GM19025 (cell line): ENCODE results near the gene SCGB1A1.

Experiments
- ATAC-seq: cut with Tn5 transposase; IDR thresholded peaks from one replicate; pipeline ENCODE4 v1.9.1; 2021; ENCODE audit warnings: mild to moderate bottlenecking, low read depth, moderate library complexity; ENCODE audit not compliant: unreplicated experiment

The SCGB1A1 gene

DNA sequence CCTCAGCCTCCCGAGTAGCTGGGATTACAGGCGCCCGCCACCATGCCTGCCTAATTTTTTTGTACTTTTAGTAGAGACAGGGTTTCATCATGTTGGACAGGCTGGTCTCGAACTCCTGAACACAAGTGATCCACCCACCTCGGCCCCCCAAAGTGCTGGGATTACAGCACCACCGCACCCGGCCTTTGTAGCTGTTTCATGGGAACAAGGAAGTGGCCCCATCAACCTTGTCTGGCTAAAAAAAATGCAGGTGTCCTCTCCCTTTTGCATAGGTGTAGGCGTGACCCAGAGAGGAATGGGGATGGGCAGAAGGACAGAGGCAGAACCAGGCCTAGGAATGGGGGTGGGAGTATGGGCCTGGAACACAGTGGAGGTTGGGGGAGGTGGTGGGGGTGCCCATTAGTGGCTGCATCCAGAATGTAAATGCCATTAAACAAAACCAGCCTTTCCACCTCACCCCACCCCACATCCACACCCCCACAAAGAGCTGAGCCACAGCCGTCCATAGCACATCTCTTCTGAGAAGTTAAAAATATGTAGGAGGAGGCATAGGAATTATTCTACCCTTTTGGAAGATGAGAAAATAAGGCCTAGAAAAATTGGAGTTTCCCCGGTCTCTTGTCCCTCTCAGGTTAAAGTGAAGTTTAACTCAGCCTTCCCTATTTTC lies 22.8 kb upstream of the SCGB1A1 start:
- ATAC-seq, result no peak

DNA sequence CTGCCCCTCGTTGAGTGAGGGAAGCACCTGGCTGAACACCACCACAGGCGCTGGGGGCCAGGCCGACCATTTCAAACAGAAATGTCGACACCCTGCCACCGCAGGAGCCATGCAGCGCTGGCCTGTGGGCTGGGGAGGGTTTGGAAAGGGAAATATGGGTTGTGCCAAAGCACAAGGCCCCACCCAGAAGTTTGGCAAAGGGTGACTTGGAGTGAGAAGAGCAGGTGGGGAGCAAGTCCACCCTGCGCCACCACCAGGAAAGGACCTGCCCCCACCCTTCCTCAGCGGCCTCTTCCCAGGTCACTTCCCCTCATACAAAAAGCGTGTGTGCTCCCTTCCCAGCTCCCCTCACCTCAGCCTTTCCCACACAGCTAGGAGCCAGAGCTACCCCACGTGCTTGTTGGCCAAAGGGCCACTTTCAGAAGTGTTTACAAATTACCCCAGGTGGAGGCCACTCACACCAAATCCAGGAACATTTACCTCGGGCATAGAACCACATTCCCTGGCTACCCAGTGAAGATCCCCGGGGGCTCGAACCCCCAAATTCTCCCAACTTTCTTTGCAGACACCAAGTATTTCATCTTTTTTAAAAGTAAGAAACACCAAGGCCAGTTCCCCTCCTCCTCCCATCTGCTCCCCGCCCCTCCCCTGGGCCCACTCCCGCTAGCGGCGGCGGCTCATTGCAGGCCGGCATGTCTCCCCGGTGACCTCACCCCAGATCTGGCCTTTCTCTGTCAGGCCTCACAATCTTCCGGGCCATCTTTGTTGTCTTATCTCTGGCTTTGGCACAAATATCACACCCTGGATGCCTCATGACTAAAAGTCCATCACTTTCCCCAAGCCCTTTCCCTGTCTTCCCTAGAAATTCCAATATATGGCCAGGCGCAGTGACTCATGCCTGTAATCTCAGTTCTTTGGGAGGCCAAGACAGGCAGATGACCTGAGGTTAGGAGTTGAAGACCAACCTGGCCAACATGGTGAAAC lies 20.5 kb upstream of the SCGB1A1 start:
- no peak for ATAC-seq

DNA sequence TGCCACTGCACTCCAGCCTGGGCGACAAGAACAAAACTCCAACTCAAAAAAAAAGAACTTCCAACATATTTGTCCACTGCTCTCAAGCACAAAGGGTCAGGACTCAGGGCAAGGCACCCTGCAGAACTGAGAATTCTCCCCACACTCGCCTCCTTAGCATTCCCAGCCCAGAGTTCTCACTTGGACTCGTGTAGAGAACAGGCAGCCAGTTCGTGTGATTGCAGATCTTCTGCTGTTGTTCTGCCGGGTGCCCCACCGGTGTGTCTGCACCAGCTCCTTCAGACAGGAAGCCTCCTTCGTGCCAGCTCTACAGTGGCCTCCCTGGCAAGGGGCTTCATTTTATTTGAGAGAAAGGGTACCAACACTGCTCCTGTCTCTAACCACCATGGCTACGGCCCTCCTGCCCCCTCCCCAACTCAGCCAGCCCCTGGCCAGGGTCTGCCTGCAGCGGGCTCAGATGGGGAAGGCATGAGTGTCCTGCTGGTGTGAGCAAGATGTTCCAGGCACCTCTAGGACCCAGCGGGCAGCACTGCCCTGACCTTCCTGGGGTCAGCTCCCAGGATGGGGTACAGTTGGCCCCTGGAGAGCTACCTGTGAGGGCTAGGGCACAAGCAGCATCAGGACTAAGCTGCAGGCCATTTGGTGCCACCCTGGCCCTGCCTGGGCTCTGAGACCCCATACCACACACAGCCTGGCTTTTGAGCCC lies 19.5 kb upstream of the SCGB1A1 start:
- ATAC-seq, result no peak

DNA sequence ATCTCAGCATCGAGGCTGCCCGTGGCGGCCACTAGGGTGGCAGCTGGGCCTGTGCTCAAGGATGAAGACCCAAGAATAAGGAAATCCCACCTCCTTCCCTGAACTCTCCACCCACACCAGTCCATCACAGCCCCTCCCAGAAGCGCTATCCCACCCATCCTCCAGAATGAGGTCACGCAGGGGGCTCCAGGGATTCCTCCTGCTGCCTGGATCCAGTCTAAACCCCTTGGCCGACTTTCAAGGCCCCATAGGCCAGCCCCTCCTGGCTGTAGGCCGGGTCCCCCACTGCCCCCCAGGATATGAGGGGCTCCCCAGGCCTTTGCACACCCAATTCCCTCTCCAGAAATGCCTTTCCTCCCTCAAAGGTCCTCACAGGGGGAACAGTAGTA lies 19.0 kb upstream of the SCGB1A1 start:
- no peak for ATAC-seq

DNA sequence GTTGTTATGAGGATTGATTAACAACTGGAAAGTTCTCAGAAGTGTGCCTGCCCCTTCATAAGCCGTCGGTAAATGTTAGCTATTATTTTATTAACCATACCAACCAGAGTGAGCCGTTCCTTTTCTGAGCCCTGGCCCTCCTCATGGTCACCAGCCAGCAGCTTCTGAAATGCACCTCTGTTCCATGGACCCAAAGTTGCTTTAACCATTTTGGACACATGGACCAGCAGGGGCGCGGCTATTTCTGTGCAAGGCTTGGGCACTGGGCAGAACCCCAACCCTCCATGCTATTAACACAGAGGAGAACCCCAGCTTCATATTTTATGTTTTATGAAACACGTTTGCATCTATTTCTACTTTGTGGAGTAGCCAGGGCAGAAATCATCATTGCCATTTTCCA lies 18.6 kb upstream of the SCGB1A1 start:
- ATAC-seq, result no peak

DNA sequence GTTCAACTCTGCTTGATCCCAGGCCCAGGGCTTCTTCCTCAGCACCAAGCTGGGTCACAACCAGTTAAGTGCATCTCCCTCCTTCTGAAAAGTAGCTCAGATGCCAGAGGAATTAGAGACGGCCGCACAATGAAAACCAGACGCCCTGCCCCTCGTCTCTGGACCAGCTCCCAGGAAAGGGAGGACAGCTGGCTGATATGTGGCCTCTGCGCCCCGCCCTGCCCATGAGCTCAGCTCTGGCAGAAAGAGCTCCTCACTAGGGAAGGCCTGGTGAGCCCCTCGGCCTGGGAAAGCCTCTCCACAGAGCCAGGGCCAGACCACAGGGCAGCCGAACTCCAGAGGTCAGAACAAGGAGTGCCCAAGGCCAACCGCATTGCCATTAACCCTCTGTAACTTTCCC lies 18.1 kb upstream of the SCGB1A1 start:
- ATAC-seq, result no peak

DNA sequence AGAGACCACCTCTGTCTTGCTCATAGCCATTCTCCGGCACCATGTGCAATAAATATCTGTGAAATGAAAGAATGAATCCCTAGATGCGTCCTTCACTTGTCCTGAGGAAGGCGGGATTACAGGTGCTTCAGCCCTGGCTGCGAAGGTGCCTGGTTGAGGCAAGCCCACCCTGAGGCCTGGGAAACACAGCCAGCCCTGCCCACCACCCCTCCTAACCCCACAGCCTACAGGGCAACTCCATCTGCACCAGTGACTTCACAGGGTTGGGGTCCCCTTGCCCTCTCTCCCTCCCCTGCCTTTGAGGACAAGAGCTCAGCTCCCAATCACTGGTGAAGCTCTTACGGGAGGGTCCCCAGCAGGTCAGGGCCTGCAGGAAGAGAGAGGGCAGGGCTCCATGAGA lies 17.5 kb upstream of the SCGB1A1 start:
- ATAC-seq, result no peak

DNA sequence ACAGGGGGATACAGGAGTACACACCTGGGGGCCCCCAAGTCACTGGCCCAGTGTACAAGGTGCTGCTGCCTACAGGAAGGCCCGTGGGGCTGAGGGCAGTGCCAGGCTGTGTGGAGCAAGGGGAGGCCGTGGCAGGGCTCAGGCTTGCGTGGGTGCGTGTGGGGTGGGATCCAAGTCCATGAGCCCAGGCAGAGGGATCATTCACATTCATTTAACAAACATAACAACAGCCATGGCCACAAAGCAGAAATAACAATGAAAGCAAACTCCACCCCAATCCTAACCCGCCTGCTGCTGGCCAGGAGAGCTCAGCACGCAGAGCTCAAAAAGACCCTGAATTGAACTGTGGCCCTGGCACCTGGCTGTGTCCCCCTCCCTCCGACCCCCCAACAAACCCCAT lies 17.0 kb upstream of the SCGB1A1 start:
- no peak for ATAC-seq

DNA sequence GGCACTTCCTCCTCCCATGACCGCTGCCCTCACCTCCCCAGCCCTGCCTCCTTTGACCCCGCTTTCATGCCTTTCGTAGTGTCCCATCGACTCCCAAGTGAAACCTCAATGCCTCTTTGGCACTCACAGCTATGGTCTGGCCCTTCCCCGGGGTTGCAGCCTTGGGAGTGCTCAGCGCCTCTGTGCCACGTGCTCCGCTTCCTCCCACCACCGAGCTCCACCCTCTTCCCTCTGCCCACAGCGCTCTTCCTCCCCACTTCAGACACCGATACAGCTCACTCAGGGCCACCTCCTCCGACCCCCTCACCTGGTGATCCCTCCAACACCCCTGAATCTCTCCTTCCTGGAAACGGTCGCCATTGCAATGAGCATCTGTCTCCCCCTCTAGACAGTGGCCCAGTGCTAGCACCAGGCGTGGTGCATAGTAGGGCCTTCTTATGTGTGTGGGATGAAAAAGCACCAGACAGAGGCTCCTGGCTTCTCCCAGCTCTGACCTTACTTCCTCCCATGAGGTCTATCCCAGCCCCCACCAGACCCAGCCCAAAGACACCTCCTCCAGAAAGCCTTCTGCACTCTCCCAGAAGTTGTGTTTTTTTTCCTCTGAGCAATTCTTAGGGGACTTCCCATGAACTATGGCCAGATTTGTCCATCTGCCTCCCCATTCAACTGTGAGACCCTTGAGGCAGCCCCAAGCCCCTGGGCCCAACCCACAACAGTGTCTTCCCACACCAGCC lies 16.4 kb upstream of the SCGB1A1 start:
- ATAC-seq, result no peak

DNA sequence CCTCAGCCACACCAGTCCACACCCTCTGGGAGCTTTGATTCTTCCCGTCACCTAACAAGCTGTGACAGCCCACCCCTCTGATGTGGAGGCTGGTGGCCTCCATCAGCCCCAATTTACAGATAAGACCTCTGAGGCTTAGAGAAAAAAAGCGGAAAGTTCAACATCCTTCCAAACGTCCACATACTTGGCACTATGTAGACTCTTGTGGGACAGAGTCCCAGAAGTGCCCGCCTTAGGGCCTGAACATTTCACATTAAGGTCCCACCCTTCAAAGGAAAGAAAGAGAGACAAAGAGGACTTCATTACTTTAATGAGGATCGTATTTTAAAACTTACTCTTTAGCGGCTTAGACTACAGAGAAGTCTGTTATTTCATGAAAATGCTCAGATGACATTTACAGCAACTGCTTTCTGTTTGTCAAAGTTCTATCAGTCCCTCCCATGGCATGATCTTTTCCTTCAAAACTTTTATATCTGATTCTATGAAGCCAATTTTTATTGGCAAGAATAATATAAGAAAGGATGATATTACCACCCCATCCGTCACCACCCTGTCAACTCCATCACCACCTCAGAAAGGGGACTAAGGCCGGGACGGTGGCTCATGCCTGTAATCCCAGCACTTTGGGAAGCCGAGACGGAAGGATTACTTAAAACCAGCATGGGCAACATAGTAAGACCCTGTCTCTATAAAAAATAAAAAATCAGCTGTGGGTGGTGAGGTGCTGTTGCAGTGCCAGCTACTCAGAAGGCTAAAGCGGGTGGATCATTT lies 15.7 kb upstream of the SCGB1A1 start:
- ATAC-seq, result no peak

DNA sequence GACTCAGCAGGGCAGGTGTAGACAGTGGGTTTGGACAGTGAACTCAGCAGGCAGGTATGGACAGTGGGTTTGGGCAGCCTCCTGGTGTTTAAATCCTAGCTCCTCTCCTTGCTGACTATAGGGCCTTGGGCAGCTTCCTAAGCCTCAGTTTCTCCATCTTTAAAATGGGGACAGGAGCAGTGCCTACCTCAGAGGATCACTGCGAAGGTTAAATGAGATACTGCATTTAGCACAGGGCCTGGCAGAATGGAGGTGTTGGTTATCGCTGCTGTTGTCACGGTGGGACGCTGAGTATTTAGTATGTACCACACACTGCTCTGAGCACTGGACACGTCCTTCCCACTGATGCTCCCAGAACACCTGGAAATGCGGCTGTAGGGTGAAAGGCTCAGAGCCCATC lies 14.4 kb upstream of the SCGB1A1 start:
- no peak for ATAC-seq

DNA sequence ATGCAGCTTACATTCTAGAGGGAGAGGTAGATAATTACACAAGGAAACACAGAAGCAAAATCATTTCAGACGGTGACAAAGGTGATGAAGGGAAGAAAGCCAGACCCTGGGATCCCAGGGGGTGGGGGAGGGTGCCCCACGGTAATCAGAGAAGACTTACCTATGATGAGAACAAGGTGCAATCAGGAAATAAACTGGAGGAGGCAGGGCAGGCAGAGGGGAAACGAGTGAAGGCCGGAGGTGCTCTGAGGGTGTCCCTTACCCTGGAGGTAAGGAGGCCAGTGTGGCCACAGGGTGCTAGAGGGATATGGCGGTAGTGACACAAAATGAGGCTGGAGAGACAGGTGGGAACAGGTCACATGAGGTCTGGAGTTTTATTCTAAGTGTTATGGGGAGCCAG lies 13.9 kb upstream of the SCGB1A1 start:
- no peak for ATAC-seq

DNA sequence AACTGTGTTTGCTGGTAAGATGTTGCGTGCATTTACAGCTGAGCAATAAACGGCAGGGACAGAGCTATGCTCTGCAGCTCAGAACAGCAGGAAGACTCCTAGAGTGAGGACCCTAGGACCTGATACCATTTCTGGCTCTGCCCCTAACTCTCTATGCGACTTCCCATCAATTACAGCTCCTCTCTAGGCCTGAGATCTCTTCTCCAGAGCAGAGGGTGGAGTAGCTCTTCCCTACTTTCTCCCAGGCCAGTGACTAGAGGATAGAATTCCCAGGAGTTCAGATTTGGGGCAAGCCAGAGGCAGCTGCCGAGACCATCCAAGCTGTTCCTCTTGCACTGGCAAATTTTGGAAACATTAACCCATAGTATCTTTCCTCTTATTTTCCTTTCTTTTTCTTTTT lies 12.8 kb upstream of the SCGB1A1 start:
- ATAC-seq, result no peak

DNA sequence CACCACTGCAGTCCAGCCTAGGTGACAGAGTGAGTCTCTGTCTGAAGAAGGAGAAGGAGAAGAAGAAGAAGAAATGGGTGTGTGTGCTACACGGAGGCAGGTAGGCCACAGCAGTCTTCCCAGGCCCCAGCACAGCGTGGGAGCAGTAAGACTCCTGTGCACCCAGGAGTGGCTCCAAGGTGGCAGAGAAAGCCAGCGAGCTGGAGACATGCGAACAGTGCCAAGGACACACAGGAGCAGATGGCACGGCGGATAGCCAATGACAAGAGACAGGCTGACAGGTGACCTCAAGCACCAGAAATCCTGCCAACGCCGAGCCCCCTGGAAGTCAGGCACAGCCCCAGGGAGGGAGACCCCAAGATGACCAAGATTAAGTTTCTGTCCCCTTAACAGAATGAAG lies 9.0 kb upstream of the SCGB1A1 start:
- no peak for ATAC-seq

DNA sequence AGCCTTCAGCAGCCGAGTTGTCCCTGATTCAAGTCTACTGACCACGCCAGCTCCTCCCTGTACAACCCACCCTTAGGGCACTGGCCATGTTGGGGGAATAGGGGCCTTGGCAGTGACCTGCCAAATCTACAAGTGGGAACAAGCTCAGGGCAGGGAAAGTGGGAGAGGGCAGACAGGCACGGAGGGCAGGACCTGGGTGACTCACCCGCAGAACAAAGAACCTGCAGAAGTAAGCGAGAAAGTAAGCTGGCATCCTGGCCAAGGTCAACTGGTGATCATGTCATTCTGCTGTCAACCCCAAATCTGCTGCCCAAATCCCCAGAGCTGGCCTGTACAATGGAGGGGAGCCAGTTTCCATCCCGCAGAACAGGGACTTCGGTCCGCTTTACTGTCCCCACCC lies 7.9 kb upstream of the SCGB1A1 start:
- no peak for ATAC-seq

DNA sequence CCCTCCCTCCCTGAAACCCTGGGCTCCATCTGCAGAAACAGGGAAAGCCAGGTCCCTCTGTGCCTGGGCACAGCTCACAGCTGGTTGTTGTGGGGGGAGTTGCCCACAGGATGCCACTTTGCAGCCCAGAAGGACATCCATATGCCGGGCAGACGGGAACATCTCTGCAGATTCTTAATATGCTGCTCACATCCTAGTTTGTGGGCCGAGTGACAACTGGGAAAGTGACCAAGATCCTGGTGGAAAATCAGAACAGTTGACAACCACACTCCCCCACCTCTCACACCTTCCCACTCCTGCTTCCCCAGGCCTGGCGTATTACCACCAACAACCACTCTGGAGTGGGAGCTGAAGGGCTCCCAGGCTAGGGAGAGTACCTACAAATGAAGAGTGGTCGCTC lies 7.3 kb upstream of the SCGB1A1 start:
- ATAC-seq, result no peak

DNA sequence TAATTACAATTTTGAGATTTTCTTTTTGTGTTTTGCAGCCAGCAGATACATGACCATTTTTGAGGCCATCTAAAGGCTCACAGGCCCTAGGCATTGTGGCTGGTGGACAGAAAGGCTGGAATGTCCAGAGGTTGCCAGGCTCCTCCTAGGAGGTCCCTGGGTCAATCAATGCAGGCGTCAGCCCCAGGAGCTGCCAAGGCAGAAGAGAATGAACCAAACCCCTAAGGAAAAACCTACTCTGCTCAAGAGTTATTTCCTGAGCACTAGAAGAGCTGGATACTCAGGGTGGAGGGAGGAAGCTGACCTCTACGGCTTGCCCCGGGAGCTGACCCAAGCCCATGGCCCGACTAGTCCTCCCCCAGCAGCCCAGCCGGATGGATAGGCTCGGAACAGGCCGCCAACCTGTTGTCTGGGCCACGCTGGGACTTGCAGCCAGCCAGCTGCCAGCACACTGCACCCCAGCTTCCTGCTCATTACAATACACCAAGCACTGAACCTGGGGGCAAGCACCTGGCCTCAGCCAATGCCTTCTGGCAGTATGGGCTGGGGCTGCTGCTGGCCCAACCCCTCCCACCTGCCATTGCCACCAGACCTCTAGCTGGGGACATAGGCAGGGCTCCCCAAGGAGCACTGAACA lies 5.7 kb upstream of the SCGB1A1 start:
- no peak for ATAC-seq

DNA sequence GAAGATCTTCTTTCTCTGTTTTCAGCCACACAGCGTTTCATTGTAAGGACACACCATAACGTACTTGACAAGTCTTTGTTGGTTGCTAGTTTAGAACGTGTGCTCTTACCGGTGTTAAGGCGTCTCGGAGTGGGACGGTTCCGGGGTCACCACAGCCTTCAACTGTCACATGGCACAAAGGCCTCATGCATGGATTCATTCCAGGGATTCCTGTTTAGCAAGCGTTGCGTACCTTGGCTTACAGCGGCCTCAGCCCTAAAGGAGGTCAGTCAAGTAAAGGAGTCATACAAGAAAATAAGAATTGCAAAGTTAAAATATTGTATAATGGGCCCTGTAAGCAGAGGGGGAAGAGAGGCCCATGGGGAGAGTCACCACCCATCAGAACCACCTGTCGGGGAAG lies 2.2 kb upstream of the SCGB1A1 start:
- ATAC-seq, result no peak

DNA sequence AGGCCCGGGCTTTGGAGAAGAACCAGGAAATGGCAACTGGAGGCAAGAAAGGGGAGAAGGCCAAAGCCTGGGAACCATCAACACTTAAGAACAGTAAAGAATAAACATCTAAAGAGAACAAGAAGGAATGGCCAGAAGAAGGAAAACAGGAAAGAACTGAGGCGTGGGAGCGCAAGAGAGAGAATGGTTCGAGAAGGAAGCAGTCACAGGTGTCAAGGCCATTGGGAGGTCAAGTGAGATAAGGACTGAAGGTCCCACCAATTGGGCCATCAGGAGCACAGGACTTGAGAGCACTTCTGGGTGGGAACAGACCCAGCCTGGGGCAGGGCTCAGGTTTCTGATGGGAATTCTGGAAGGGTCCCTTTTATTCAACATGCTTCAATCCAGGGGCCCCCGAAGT lies 697 bp upstream of the SCGB1A1 start:
- ATAC-seq, result no peak
